Ovary (tissue), 9 donors: ENCODE results near the gene PRKG1. TPM values are rescaled to one million over a fixed set of nuclear protein-coding genes. Genes with fewer than 3 reads are reported as not detected.
A peak's percentile ranks its signal among the peaks of the same experiment; 100 is the strongest.

Experiments used
- DNase-seq, 5 donors: peaks; one replicate each; pipeline ENCODE4 v3.0.0-alpha.2; 2019 to 2020
- H3K27ac ChIP-seq, 2 donors: fragments of 200-600 bp; one replicate each; pipeline versions ENCODE4 v1.5.1 to v1.8.0; 2019 to 2022
- H3K27me3 ChIP-seq: fragments of 200-600 bp; one replicate; pipeline ENCODE4 v1.8.0; 2022
- H3K36me3 ChIP-seq: fragments of 200-600 bp; sonication (generic); one replicate; pipeline ENCODE4 v1.5.1; 2019
- H3K4me1 ChIP-seq: one replicate; pipeline ENCODE4 v1.8.1; 2013; ENCODE audit warnings: mild to moderate bottlenecking, moderate library complexity; ENCODE audit not compliant: insufficient read depth
- H3K4me3 ChIP-seq: fragments of 200-600 bp; sonication (generic); one replicate; pipeline ENCODE4 v1.5.1; 2017
- H3K9me3 ChIP-seq, 2 donors: fragments of 200-600 bp in 1 of 2; sonication (generic) in 1 of 2; one replicate each; pipeline versions ENCODE4 v1.5.1 to v1.8.1; 2013 to 2019; ENCODE audit warnings: mild to moderate bottlenecking in 1 of 2, moderate library complexity in 1 of 2
- CTCF ChIP-seq, 3 donors: fragments of 450-650 bp in 2 of 3; fragments of 200-600 bp in 1 of 3; IDR thresholded peaks; one replicate each; pipeline versions ENCODE4 v1.5.1 to v1.8.0; 2016 to 2022; ENCODE audit warnings: antibody characterized with exemption in 3 of 3, mild to moderate bottlenecking in 1 of 3
- EP300 ChIP-seq: sonication (generic); formaldehyde crosslinking; IDR thresholded peaks from one replicate; pipeline ENCODE4 v1.6.1; 2017; ENCODE audit warnings: antibody characterized with exemption
- POLR2A ChIP-seq: fragments of 450-650 bp; IDR thresholded peaks from one replicate; pipeline ENCODE4 v1.6.1; 2017; ENCODE audit warnings: antibody characterized with exemption, mild to moderate bottlenecking, moderate library complexity
- WGBS, 3 donors: extraction: QIAGEN DNeasy Blood & Tissue Kit in 1 of 3; methylation state at CpG; one replicate each; pipeline versions ENCODE4 v1.1.5 to v1.1.7; 2013 to 2017; 5-methylcytosine and 5-hydroxymethylcytosine counted together
- intact Hi-C, 4 donors: fragments of 100-400 bp; cut with DNase I; formaldehyde crosslinking; loops; one replicate each; pipeline versions ENCODE4 v1.11.0 to v1.15.1; 2022 to 2023
- polyA plus RNA-seq, 2 donors: library from polyadenylated mRNA; stranded (reverse); fragments of 200-250 nt in 1 of 2; fragments of 350-450 nt in 1 of 2; fragmentation: Illumina TruSeq in 1 of 2; extraction: RNeasy Lipid Tissue Mini Kit (QIAGEN cat#74804) in 1 of 2; gene quantifications; one replicate each; pipeline ENCODE4 v1.2.3, GENCODE V29; 2013 to 2014
- total RNA-seq, 7 donors: library from RNA; depleted of rRNA in 2 of 7; stranded (reverse); fragments of >200 nt in 2 of 7; fragmentation: NEBNext Ultra II Directional in 3 of 7; extraction: Animal tissue kit (Norgen Biotek cat#: 25700) in 3 of 7; gene quantifications; one replicate each; pipeline versions ENCODE4 v1.1.0 to v1.2.4, GENCODE V29; 2016 to 2023
- donor health status: DM: no; HTN: no; CAD: no; lungs with moderate emphysema.
- donor health status: DM: no; HTN: no; CAD: no.
- donor health status: Bipolar disorder and iron deficiency.
- donor health status: DM: yes; HTN: yes; CAD: no.
- donor health status: DM: no; HTN: no; CAD: no.
- donor health status: DM: yes; HTN: yes; CAD: no.

The PRKG1 gene
- total and polyA plus RNA-seq, 9 donors, result 2.8 to 21.1 (median 15.7) TPM

- H3K9me3 ChIP-seq, result no peaks in the 10 kb centered on the region
- DNase-seq, result no peak
- H3K4me3 ChIP-seq, result no peak overlapping the region
- intact Hi-C loops, result no loop called here
- H3K36me3 ChIP-seq, result no peaks in the 10 kb centered on the region
- TF ChIP-seq CTCF (IDR thresholded peaks at IDR 0.05) (no peak), EP300 (no peak), POLR2A (no peak)
- no peak overlapping the region for H3K27ac ChIP-seq
- H3K4me1 ChIP-seq, result no peaks in the 10 kb centered on the region
- H3K27me3 ChIP-seq, result no peaks in the 10 kb centered on the region
- WGBS, 3 donors, result 89 to 97% (median 95%) methylated on average over 4 of the region's 4 CpGs
These were observed 457.8 kb downstream of the PRKG1 start for GRCh38 chr10:51532044-51532443.

GRCh38 chr10:51542853-51543252 is 468.6 kb downstream of the PRKG1 start:
- TF ChIP-seq POLR2A, result no peak
- no peak for TF ChIP-seq EP300
- TF ChIP-seq CTCF (IDR thresholded peaks at IDR 0.05), result no peak
- WGBS, 3 donors, result 82 to 85% (median 84%) methylated on average over 5 of the region's 5 CpGs

GRCh38 chr10:51544933-51545332 is 470.6 kb downstream of the PRKG1 start:
- no peaks in the 10 kb centered on the region for H3K9me3 ChIP-seq
- DNase-seq, result no peak
- no peak overlapping the region for H3K4me3 ChIP-seq
- no peaks in the 10 kb centered on the region for H3K27me3 ChIP-seq
- intact Hi-C loops, result no loop called here
- no peaks in the 10 kb centered on the region for H3K4me1 ChIP-seq
- 78 to 86% (median 85%) methylated on average over 1 of the region's 1 CpG for WGBS, 3 donors
- no peak overlapping the region for H3K27ac ChIP-seq
- TF ChIP-seq CTCF (IDR thresholded peaks at IDR 0.05) (no peak), POLR2A (no peak), EP300 (no peak)
- H3K36me3 ChIP-seq, result no peaks in the 10 kb centered on the region

More at GRCh38 chr10:51542853-51543252, 468.6 kb downstream of the PRKG1 start:
- intact Hi-C loops, result no loop called here
- peak in 1 of 5 donors; percentile 19 for DNase-seq
- Histone ChIP-seq H3K27ac (no peak overlapping the region), H3K36me3 (no peaks in the 10 kb centered on the region), H3K4me3 (no peak overlapping the region), H3K27me3 (no peaks in the 10 kb centered on the region), H3K9me3 (no peaks in the 10 kb centered on the region), H3K4me1 (no peaks in the 10 kb centered on the region)

GRCh38 chr10:51547941-51548340 is 473.7 kb downstream of the PRKG1 start:
- H3K27ac ChIP-seq, result no peak overlapping the region
- DNase-seq, result peak in 2 of 5 donors; percentile 12 to 44

More at GRCh38 chr10:51547941-51548340, 473.7 kb downstream of the PRKG1 start:
- Histone ChIP-seq H3K4me3 (no peak overlapping the region), H3K4me1 (no peaks in the 10 kb centered on the region), H3K36me3 (no peaks in the 10 kb centered on the region), H3K9me3 (no peaks in the 10 kb centered on the region), H3K27me3 (no peaks in the 10 kb centered on the region)
- intact Hi-C loops, result no loop called here
- TF ChIP-seq EP300, result peak; percentile 62
- no peak for TF ChIP-seq CTCF (IDR thresholded peaks at IDR 0.05)
- no peak for TF ChIP-seq POLR2A
- WGBS, 3 donors, result 16 to 23% (median 19%) methylated on average over 2 of the region's 2 CpGs
